GM12891 (cell line): Measurements from ENCODE around the gene HOXC9.

Source experiments
- PAX5 ChIP-seq: IDR thresholded peaks from 2 replicates; pipeline ENCODE4 v1.6.1; 2011; ENCODE audit warnings: low read length, moderate library complexity, mild to moderate bottlenecking; ENCODE audit not compliant: insufficient read depth, severe bottlenecking
- POLR2A ChIP-seq: IDR thresholded peaks from 2 replicates; pipeline ENCODE4 v1.6.1; 2011; ENCODE audit warnings: low read depth, low read length, control low read depth
- POLR2AphosphoS5 ChIP-seq: IDR thresholded peaks from 2 replicates; pipeline ENCODE4 v1.6.1; 2011; ENCODE audit warnings: low read depth, low read length, control low read depth
- POU2F2 ChIP-seq: IDR thresholded peaks from 2 replicates; pipeline ENCODE4 v1.6.1; 2011; ENCODE audit warnings: low read depth, mild to moderate bottlenecking, control low read depth, low read length, moderate library complexity
- SPI1 ChIP-seq: IDR thresholded peaks from 2 replicates; pipeline ENCODE4 v1.6.1; 2011; ENCODE audit warnings: low read depth, low read length, control low read depth
- TAF1 ChIP-seq: IDR thresholded peaks from 2 replicates; pipeline ENCODE4 v1.6.1; 2011; ENCODE audit warnings: low read depth, low read length, control low read depth

DNA sequence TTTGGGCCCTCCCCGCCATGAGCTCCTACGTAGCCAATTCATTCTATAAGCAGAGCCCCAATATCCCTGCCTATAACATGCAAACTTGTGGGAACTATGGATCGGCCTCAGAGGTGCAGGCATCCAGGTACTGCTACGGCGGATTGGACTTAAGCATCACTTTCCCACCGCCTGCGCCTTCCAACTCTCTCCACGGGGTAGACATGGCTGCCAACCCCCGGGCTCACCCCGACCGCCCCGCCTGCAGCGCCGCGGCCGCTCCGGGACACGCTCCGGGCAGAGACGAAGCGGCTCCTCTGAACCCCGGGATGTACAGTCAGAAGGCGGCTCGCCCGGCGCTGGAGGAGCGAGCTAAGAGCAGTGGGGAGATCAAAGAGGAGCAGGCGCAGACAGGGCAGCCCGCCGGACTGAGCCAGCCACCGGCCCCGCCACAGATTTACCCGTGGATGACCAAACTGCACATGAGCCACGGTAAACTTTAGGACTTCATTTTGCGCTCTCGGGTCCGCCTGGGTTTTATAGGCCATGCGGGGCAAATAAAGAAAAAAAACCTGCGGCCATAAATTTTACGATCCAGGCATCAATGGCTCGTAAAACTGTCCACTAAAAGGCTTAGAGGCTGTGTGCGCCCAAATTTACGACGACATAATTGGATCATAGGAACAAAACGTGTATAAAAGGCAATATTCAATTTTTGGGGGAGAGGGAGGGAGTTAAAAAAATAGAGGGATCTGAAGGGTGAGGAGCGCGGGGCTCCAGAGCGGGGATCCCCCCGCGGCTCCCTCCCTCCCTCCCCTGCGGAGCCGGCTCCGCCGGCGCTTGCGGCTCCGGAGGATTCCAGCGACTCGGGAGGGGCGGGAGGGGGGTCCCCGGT is 33.4 kb downstream of the HOXC9 start:
- TF ChIP-seq SPI1 (no peak), POLR2A (no peak), POLR2AphosphoS5 (no peak), PAX5 (no peak), TAF1 (no peak), POU2F2 (no peak)
